Endothelial cell of umbilical vein (primary cell): ENCODE data around the gene CD84. TPM values are rescaled to one million over a fixed set of nuclear protein-coding genes. Genes with fewer than 3 reads are reported as not detected.

Experiments
- BruUV-seq: library from RNA; stranded (reverse); fragments of 400-500 nt; replicated peaks from 2 replicates; lab custom pipeline; 2021; lab: Mats Ljungman, UMichigan
- CTCF ChIA-PET: fragments of 300-600, 350-600 bp; sonication (Branson Sonifier 250); formaldehyde crosslinking; loops from one replicate; lab custom pipeline; 2021; ENCODE audit warnings: antibody characterized with exemption, inconsistent platforms; lab: Charles Lee
- POLR2A ChIA-PET: fragments of 300-600, 350-600 bp; sonication (Branson Sonifier 250); formaldehyde crosslinking; loops from one replicate; lab custom pipeline; 2021; ENCODE audit warnings: antibody characterized with exemption, inconsistent platforms; lab: Charles Lee
- DNase-seq: peaks from one replicate; pipeline ENCODE4 v3.0.0-alpha.2; 2011; ENCODE audit warnings: low read depth, low spot score
- FAIRE-seq: peaks from 2 replicates; lab custom pipeline; 2011; peaks lifted over from hg19 to GRCh38; lab: Jason Lieb, UNC
- H2AFZ ChIP-seq: 2 replicates; pipeline ENCODE4 v1.6.0; 2012; ENCODE audit warnings: low read depth, low read length, control low read depth, inconsistent platforms
- H3K27ac ChIP-seq: 2 replicates; pipeline ENCODE4 v1.5.1; 2011; ENCODE audit warnings: low read depth, mild to moderate bottlenecking, control low read depth, low read length, moderate library complexity; ENCODE audit not compliant: insufficient read depth
- H3K27me3 ChIP-seq, 2 experiments: 2 replicates each; pipeline versions ENCODE4 v1.6.0 to v1.6.1; 2011; ENCODE audit warnings: low read length in 2 of 2, mixed read lengths in 1 of 2; ENCODE audit not compliant: control insufficient read depth in 2 of 2, insufficient read depth in 2 of 2
- H3K36me3 ChIP-seq, 2 experiments: 2 replicates in 1 of 2; 3 replicates in 1 of 2; pipeline ENCODE4 v1.5.1; 2011; ENCODE audit warnings: low read length in 2 of 2, mild to moderate bottlenecking in 1 of 2, moderate library complexity in 1 of 2; ENCODE audit not compliant: control insufficient read depth in 2 of 2, insufficient read depth in 2 of 2; ENCODE audit errors: extremely low read depth in 1 of 2
- H3K4me1 ChIP-seq: 3 replicates; pipeline ENCODE4 v1.5.1; 2011; ENCODE audit warnings: mild to moderate bottlenecking, low read length; ENCODE audit not compliant: control insufficient read depth, insufficient read depth; ENCODE audit errors: extremely low read depth
- H3K4me2 ChIP-seq: 2 replicates; pipeline ENCODE4 v1.6.1; 2011; ENCODE audit warnings: low read length, control low read depth, mixed read lengths; ENCODE audit not compliant: insufficient read depth
- H3K4me3 ChIP-seq, 3 experiments: fragments of 200-600 bp in 1 of 3; sonication (generic), shearing (Covaris generic) in 1 of 3; replicated peaks in 1 of 3; 2 replicates each; pipeline ENCODE4 v1.5.1; 2011 to 2016; ENCODE audit warnings: control low read depth in 3 of 3, low read length in 3 of 3, mild to moderate bottlenecking in 2 of 3, inconsistent platforms in 1 of 3, low read depth in 1 of 3, moderate library complexity in 1 of 3; ENCODE audit not compliant: insufficient read depth in 1 of 3
- H3K79me2 ChIP-seq: 2 replicates; pipeline ENCODE4 v1.6.0; 2012; ENCODE audit warnings: low read length, inconsistent platforms; ENCODE audit not compliant: control insufficient read depth, insufficient read depth
- H3K9ac ChIP-seq: replicated peaks from 2 replicates; pipeline ENCODE3; 2011; ENCODE audit warnings: low read length, control low read depth; ENCODE audit not compliant: insufficient read depth; ENCODE audit errors: extremely low read depth
- H3K9me1 ChIP-seq: replicated peaks from 3 replicates; pipeline ENCODE4 v1.6.0; 2011; ENCODE audit warnings: mild to moderate bottlenecking, low read length; ENCODE audit not compliant: control insufficient read depth, insufficient read depth; ENCODE audit errors: extremely low read depth
- H3K9me3 ChIP-seq: replicated peaks from 2 replicates; pipeline ENCODE4 v1.5.1; 2012; ENCODE audit warnings: low read length, inconsistent platforms; ENCODE audit not compliant: control insufficient read depth, insufficient read depth
- H4K20me1 ChIP-seq: replicated peaks from 2 replicates; pipeline ENCODE3; 2011; ENCODE audit warnings: mild to moderate bottlenecking, low read length; ENCODE audit not compliant: control insufficient read depth, insufficient read depth; ENCODE audit errors: extremely low read depth
- CTCF ChIP-seq, 2 donors: IDR thresholded peaks; 1 replicate in 1 of 2; 2 replicates in 1 of 2; pipeline ENCODE4 v1.5.1; 2011; ENCODE audit warnings: low read length in 2 of 2, mild to moderate bottlenecking in 2 of 2, moderate library complexity in 2 of 2, control low read depth in 1 of 2, inconsistent platforms in 1 of 2, low read depth in 1 of 2; ENCODE audit not compliant: insufficient read depth in 1 of 2; ENCODE audit errors: extremely low read depth in 1 of 2
- EZH2 ChIP-seq: IDR thresholded peaks from 2 replicates; pipeline ENCODE4 v1.6.1; 2012; ENCODE audit warnings: borderline replicate concordance, low read depth, mild to moderate bottlenecking, moderate library complexity, low read length, inconsistent platforms; ENCODE audit not compliant: severe bottlenecking
- FOS ChIP-seq: IDR thresholded peaks from 2 replicates; pipeline ENCODE4 v1.6.1; 2011; ENCODE audit warnings: mild to moderate bottlenecking, low read length, moderate library complexity, borderline replicate concordance; ENCODE audit not compliant: insufficient read depth
- GATA2 ChIP-seq: IDR thresholded peaks from 2 replicates; pipeline ENCODE4 v1.7.0; 2011; ENCODE audit warnings: low read depth, mild to moderate bottlenecking, moderate library complexity, mixed read lengths, low read length; ENCODE audit not compliant: insufficient read length, insufficient read depth
- JUN ChIP-seq: IDR thresholded peaks from 2 replicates; pipeline ENCODE4 v1.6.1; 2011; ENCODE audit warnings: borderline replicate concordance, low read depth; ENCODE audit not compliant: insufficient read length, insufficient read depth
- MAX ChIP-seq: IDR thresholded peaks from 2 replicates; pipeline ENCODE4 v1.6.1; 2011; ENCODE audit not compliant: insufficient read depth, insufficient read length
- MYC ChIP-seq: IDR thresholded peaks from one replicate; pipeline ENCODE4 v1.6.1; 2011; ENCODE audit warnings: mild to moderate bottlenecking, low read depth, low read length
- POLR2A ChIP-seq: IDR thresholded peaks from 2 replicates; pipeline ENCODE4 v1.6.1; 2012; ENCODE audit warnings: low read depth, mild to moderate bottlenecking, control low read depth, low read length
- POLR2AphosphoS5 ChIP-seq: IDR thresholded peaks from 2 replicates; pipeline ENCODE4 v1.6.1; 2012; ENCODE audit warnings: low read depth, mild to moderate bottlenecking, control low read depth, low read length, moderate library complexity; ENCODE audit not compliant: insufficient read depth
- dilution Hi-C: fragments of 300-500 bp; cut with MboI; formaldehyde crosslinking; loops from one replicate; pipeline ENCODE4 v1.15.0; 2019; ENCODE audit warnings: low sequenced_read_pairs; ENCODE audit not compliant: extremely low pct_ligation_motif_present
- intact Hi-C: fragments of 100-400 bp; cut with micrococcal nuclease; formaldehyde crosslinking; loops from one replicate; pipeline ENCODE4 v1.10.0; 2022
- polyA plus RNA-seq, 4 experiments: library from polyadenylated mRNA; depleted of rRNA in 3 of 4; stranded (reverse) in 3 of 4; unstranded in 1 of 4; fragments of >200 nt; gene quantifications; 2 replicates each; pipeline versions ENCODE4 v1.2.1 to v1.2.3, GENCODE V29; 2011 to 2012; ENCODE audit warnings: missing spikeins in 1 of 4
- total RNA-seq: library from RNA; stranded (reverse); gene quantifications from 2 replicates; pipeline ENCODE4 v1.2.3, GENCODE V29; 2021

The CD84 gene
- total and polyA plus RNA-seq, 2 donors (not counting 3 experiments of a cell fraction or from before 2014, with no cell fraction given) = not detected

DNA sequence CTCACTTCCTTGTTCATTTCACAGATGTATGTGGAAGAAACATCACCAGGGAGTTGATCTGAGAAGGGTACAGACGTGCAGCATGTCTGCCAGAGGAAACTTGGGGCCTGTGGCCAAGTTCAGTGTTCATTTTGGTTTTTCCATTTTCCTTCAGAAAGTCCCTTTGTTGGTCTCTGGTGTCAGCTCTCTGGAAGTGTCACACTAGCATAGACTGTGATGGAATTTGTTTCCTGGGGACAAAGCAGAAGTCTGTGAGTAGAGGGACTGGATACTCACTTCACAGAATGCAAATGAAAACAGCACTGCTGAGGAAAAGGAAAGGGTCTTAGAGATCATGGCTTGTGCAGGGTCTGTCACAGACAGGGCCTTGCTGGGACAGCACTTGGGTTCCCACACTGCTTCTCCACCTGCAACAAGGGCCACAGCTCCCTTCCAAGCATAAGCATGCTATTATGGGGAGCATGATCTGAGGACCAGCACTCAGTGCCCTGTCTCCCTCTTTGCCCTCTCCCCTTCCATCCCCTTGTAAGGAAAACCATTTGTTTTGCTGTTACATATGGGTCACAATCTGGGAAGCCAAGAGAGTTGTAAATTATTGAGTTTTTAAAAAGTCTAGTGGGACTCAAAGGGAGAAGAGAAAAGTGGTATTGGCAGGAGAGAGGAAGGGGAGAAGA lies 31.4 kb upstream of the CD84 start:
- dilution Hi-C loops = no loop called here
- FAIRE-seq = no peak

More for the DNA sequence above, 31.4 kb upstream of the CD84 start:
- Histone ChIP-seq H3K79me2 (no peaks in the 10 kb centered on the region), H3K9me1 (no peaks in the 10 kb centered on the region), H3K4me2 (no peak overlapping the region), H3K27ac (no peak overlapping the region), H4K20me1 (no peaks in the 10 kb centered on the region), H3K9me3 (no peaks in the 10 kb centered on the region), H2AFZ (no peak overlapping the region), H3K36me3 (no peaks in the 10 kb centered on the region), H3K4me3 (no peak overlapping the region), H3K4me1 (no peaks in the 10 kb centered on the region), H3K9ac (no peak overlapping the region), H3K27me3 (peaks cover 20 to 22% of the 10 kb centered on the region in 2 experiments)
- BruUV-seq = no TSS peak
- no peak for DNase-seq
- ChIA-PET POLR2A (no interaction called here), CTCF (interaction anchor here (0.9 to 3.0 kb wide), 4 partner anchors 143 to 509 kb away, joined by 3 to 18 read pairs (median 3); no protein-coding TSS in a partner anchor)
- intact Hi-C loops = no loop called here
- TF ChIP-seq EZH2 (no peak), MYC (no peak), FOS (no peak), CTCF (IDR thresholded peaks at IDR 0.05; ENCODE audit: extremely low read depth in 1 of 2, insufficient read depth in 1 of 2, low read depth in 1 of 2, low read length in 2 of 2) (no peak), POLR2A (no peak), JUN (no peak), POLR2AphosphoS5 (no peak), MAX (no peak), GATA2 (no peak)
